ENCODE data around the gene PLXNB3. TPM values are rescaled to one million over a fixed set of nuclear protein-coding genes. Genes with fewer than 3 reads are reported as not detected.

PLXNB3 gene
- total and polyA plus RNA-seq, 4 donors, result 0.11 to 0.69 (median 0.46) TPM

GRCh38 chrX:153821066-153821465, 57.0 kb downstream of the PLXNB3 start:
- H3K27me3 ChIP-seq (ENCODE audit: control insufficient read depth in 4 of 4, insufficient read depth in 4 of 4, low read length in 3 of 4), result peaks cover 0 to 4% (median 2%) of the 10 kb centered on the region in 4 donors
- no peak for TF ChIP-seq ZBTB33 (IDR thresholded peaks at IDR 0.05)
- TF ChIP-seq FOXA1 (IDR thresholded peaks at IDR 0.05), result no peak
- TF ChIP-seq FOXA2 (IDR thresholded peaks at IDR 0.05), result no peak
- TF ChIP-seq, protein P1, sequence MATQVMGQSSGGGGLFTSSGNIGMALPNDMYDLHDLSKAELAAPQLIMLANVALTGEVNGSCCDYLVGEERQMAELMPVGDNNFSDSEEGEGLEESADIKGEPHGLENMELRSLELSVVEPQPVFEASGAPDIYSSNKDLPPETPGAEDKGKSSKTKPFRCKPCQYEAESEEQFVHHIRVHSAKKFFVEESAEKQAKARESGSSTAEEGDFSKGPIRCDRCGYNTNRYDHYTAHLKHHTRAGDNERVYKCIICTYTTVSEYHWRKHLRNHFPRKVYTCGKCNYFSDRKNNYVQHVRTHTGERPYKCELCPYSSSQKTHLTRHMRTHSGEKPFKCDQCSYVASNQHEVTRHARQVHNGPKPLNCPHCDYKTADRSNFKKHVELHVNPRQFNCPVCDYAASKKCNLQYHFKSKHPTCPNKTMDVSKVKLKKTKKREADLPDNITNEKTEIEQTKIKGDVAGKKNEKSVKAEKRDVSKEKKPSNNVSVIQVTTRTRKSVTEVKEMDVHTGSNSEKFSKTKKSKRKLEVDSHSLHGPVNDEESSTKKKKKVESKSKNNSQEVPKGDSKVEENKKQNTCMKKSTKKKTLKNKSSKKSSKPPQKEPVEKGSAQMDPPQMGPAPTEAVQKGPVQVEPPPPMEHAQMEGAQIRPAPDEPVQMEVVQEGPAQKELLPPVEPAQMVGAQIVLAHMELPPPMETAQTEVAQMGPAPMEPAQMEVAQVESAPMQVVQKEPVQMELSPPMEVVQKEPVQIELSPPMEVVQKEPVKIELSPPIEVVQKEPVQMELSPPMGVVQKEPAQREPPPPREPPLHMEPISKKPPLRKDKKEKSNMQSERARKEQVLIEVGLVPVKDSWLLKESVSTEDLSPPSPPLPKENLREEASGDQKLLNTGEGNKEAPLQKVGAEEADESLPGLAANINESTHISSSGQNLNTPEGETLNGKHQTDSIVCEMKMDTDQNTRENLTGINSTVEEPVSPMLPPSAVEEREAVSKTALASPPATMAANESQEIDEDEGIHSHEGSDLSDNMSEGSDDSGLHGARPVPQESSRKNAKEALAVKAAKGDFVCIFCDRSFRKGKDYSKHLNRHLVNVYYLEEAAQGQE (IDR thresholded peaks at IDR 0.05), result no peak
- no peak for TF ChIP-seq RXRA (IDR thresholded peaks at IDR 0.05)
- TF ChIP-seq NR2F2 (IDR thresholded peaks at IDR 0.05), result no peak
- TF ChIP-seq, protein P2, sequence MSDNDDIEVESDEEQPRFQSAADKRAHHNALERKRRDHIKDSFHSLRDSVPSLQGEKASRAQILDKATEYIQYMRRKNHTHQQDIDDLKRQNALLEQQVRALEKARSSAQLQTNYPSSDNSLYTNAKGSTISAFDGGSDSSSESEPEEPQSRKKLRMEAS (IDR thresholded peaks at IDR 0.05), result no peak
- TF ChIP-seq ATF3 (IDR thresholded peaks at IDR 0.05), result no peak
- TF ChIP-seq RAD21 (IDR thresholded peaks at IDR 0.05), result no peak
- no peak for DNase-seq (ENCODE audit: low spot score)
- H3K9ac ChIP-seq (ENCODE audit: low read depth in 1 of 2, low read length in 2 of 2), result no peak overlapping the region
- no peak overlapping the region for H3K27ac ChIP-seq (ENCODE audit: low read depth in 1 of 2, low read length in 2 of 2)
- H3K9me3 ChIP-seq (ENCODE audit: control insufficient read depth in 4 of 4, low read length in 3 of 4), result no peaks in the 10 kb centered on the region
- H3K4me1 ChIP-seq (ENCODE audit: control insufficient read depth in 4 of 4, insufficient read depth in 4 of 4, low read length in 3 of 4), result peaks cover 0 to 2% (median 1%) of the 10 kb centered on the region in 4 donors
- H3K36me3 ChIP-seq (ENCODE audit: control insufficient read depth in 4 of 4, insufficient read depth in 3 of 4, low read depth in 1 of 4, low read length in 3 of 4), result no peaks in the 10 kb centered on the region
- WGBS, result 77% methylated on average over 9 of the region's 9 CpGs
- H3K4me3 ChIP-seq (ENCODE audit: low read depth in 1 of 3, low read length in 3 of 3), result no peak overlapping the region

GRCh38 chrX:153824348-153824747, 60.3 kb downstream of the PLXNB3 start:
- 83% methylated on average over 10 of the region's 10 CpGs for WGBS
- H3K4me3 ChIP-seq (ENCODE audit: low read depth in 1 of 3, low read length in 3 of 3), result no peak overlapping the region
- TF ChIP-seq RXRA (IDR thresholded peaks at IDR 0.05) (no peak), ZBTB33 (IDR thresholded peaks at IDR 0.05) (no peak), SP1 (IDR thresholded peaks at IDR 0.05) (no peak), RAD21 (IDR thresholded peaks at IDR 0.05) (no peak), HNF4G (IDR thresholded peaks at IDR 0.05) (no peak), FOXA2 (IDR thresholded peaks at IDR 0.05) (no peak), JUND (IDR thresholded peaks at IDR 0.05) (no peak), EGR1 (IDR thresholded peaks at IDR 0.05; ENCODE audit: low read depth in 2 of 2) (no peak), GABPA (IDR thresholded peaks at IDR 0.05 in 1 of 2, conservative IDR thresholded peaks at IDR 0.05 in 1 of 2) (no peak), ATF3 (IDR thresholded peaks at IDR 0.05) (no peak), HNF4A (conservative IDR thresholded peaks at IDR 0.05) (no peak)
- TF ChIP-seq, protein P1 (IDR thresholded peaks at IDR 0.05), result no peak
- H3K27me3 ChIP-seq (ENCODE audit: control insufficient read depth in 4 of 4, insufficient read depth in 4 of 4, low read length in 3 of 4), result peaks cover 0 to 9% (median 2%) of the 10 kb centered on the region in 4 donors
- no peak overlapping the region for H3K9ac ChIP-seq (ENCODE audit: low read depth in 1 of 2, low read length in 2 of 2)
- no peak overlapping the region for H3K27ac ChIP-seq (ENCODE audit: low read depth in 1 of 2, low read length in 2 of 2)
- H3K36me3 ChIP-seq (ENCODE audit: control insufficient read depth in 4 of 4, insufficient read depth in 3 of 4, low read depth in 1 of 4, low read length in 3 of 4), result no peaks in the 10 kb centered on the region
- DNase-seq (ENCODE audit: low spot score), result no peak
- peaks cover 0 to 5% (median 2%) of the 10 kb centered on the region in 4 donors for H3K4me1 ChIP-seq (ENCODE audit: control insufficient read depth in 4 of 4, insufficient read depth in 4 of 4, low read length in 3 of 4)
- no peaks in the 10 kb centered on the region for H3K9me3 ChIP-seq (ENCODE audit: control insufficient read depth in 4 of 4, low read length in 3 of 4)
